K562 (cell line): ENCODE data around the gene ANKS1A. TPM values are rescaled to one million over a fixed set of nuclear protein-coding genes. Genes with fewer than 3 reads are reported as not detected.

Source experiments
- ATAC-seq: fragments of 200-7000 bp; cut with Tn5 transposase; 3 replicates; pipeline ENCODE4 v1.9.1; 2020; ENCODE audit warnings: moderate library complexity
- BruUV-seq: library from RNA; stranded (reverse); fragments of 400-500 nt; replicated peaks from 2 replicates; lab custom pipeline; 2021; lab: Mats Ljungman, UMichigan
- CTCF ChIA-PET: fragments of 300-600 bp; formaldehyde crosslinking; extraction: SDS; loops from one replicate; lab custom pipeline; 2021; ENCODE audit warnings: low intra/inter-chr PET ratio; lab: Yijun Ruan, JAX
- POLR2A ChIA-PET: fragments of 300-600, 350-650 bp; sonication (Branson Sonifier 250); formaldehyde crosslinking; extraction: SDS; loops from one replicate; lab custom pipeline; 2021; ENCODE audit warnings: antibody characterized with exemption, inconsistent platforms; lab: Yijun Ruan, JAX
- DNase-seq, 4 experiments: peaks; one replicate each; pipeline versions ENCODE4 v3.0.0 to v3.0.0-alpha.2; 2011 to 2018; ENCODE audit warnings: low spot score in 3 of 4, mixed read lengths in 3 of 4; ENCODE audit errors: extremely low read depth in 1 of 4
- FAIRE-seq: peaks from 2 replicates; lab custom pipeline; 2011; peaks lifted over from hg19 to GRCh38; lab: Jason Lieb, UNC
- H2AFZ ChIP-seq: 2 replicates; pipeline ENCODE4 v1.6.0; 2011; ENCODE audit warnings: low read depth, low read length, control low read depth, inconsistent platforms
- H3K27ac ChIP-seq: fragments of 200-600 bp; 3 replicates; pipeline ENCODE4 v1.8.0; 2011; ENCODE audit warnings: low read depth, mild to moderate bottlenecking, control low read depth, inconsistent platforms, low read length, moderate library complexity, mixed read lengths; ENCODE audit errors: extremely low read depth
- H3K27me3 ChIP-seq, 2 experiments: fragments of 300-600 bp in 1 of 2; 2 replicates in 1 of 2; 3 replicates in 1 of 2; pipeline versions ENCODE4 v1.6.0 to v1.8.0; 2011; ENCODE audit warnings: inconsistent platforms in 2 of 2, low read length in 2 of 2, mild to moderate bottlenecking in 1 of 2, mixed read lengths in 1 of 2, moderate library complexity in 1 of 2; ENCODE audit not compliant: control insufficient read depth in 2 of 2, insufficient read depth in 2 of 2
- H3K36me3 ChIP-seq: fragments of 300-600 bp; 3 replicates; pipeline ENCODE4 v1.8.0; 2011; ENCODE audit warnings: mild to moderate bottlenecking, low read length, inconsistent platforms; ENCODE audit not compliant: control insufficient read depth, insufficient read depth
- H3K4me1 ChIP-seq, 2 experiments: fragments of 200-600 bp in 1 of 2; replicated peaks in 1 of 2; 2 replicates in 1 of 2; 3 replicates in 1 of 2; pipeline versions ENCODE4 v1.5.1 to v1.8.0; 2011; ENCODE audit warnings: inconsistent platforms in 2 of 2, low read length in 2 of 2, mild to moderate bottlenecking in 1 of 2, mixed read lengths in 1 of 2, moderate library complexity in 1 of 2; ENCODE audit not compliant: control insufficient read depth in 2 of 2, insufficient read depth in 2 of 2
- H3K4me2 ChIP-seq: 2 replicates; pipeline ENCODE4 v1.6.1; 2011; ENCODE audit warnings: low read length, control low read depth, inconsistent platforms, mixed read lengths; ENCODE audit not compliant: insufficient read depth
- H3K4me3 ChIP-seq: fragments of 200-600 bp; sonication (generic), shearing (Covaris generic); 2 replicates; pipeline ENCODE4 v1.5.1; 2016; ENCODE audit warnings: control low read depth, inconsistent platforms
- H3K79me2 ChIP-seq: fragments of 200-600 bp; 3 replicates; pipeline ENCODE4 v1.8.0; 2011; ENCODE audit warnings: low read length, inconsistent platforms; ENCODE audit not compliant: control insufficient read depth, insufficient read depth
- H3K9ac ChIP-seq, 2 experiments: 2 replicates each; pipeline versions ENCODE4 v1.6.0 to v1.6.1; 2011; ENCODE audit warnings: low read depth in 2 of 2, low read length in 2 of 2, control low read depth in 1 of 2, inconsistent platforms in 1 of 2, mild to moderate bottlenecking in 1 of 2, mixed read lengths in 1 of 2; ENCODE audit not compliant: insufficient read depth in 1 of 2
- H3K9me1 ChIP-seq: one replicate; pipeline ENCODE4 v1.6.0; 2011; ENCODE audit warnings: inconsistent platforms, mild to moderate bottlenecking, low read length, moderate library complexity; ENCODE audit not compliant: control insufficient read depth, insufficient read depth
- H3K9me3 ChIP-seq: replicated peaks from 2 replicates; pipeline ENCODE4 v1.5.1; 2011; ENCODE audit warnings: low read depth, low read length, inconsistent platforms; ENCODE audit not compliant: control insufficient read depth, insufficient read depth
- H4K20me1 ChIP-seq: replicated peaks from 2 replicates; pipeline ENCODE4 v1.6.1; 2011; ENCODE audit warnings: low read length, inconsistent platforms, mixed read lengths; ENCODE audit not compliant: control insufficient read depth, insufficient read depth
- AFF1 ChIP-seq, 2 experiments: fragments of 450-650 bp; IDR thresholded peaks; 2 replicates each; pipeline ENCODE4 v1.6.1; 2018; ENCODE audit warnings: mild to moderate bottlenecking in 2 of 2, low read depth in 1 of 2; ENCODE audit not compliant: partially characterized antibody in 2 of 2
- CBFA2T2 ChIP-seq: fragments of 450-650 bp; conservative IDR thresholded peaks from 2 replicates; pipeline ENCODE4 v1.6.1; 2017; ENCODE audit warnings: mild to moderate bottlenecking
- IFI16 ChIP-seq: fragments of 250-450 bp; sonication (Bioruptor Pico); IDR thresholded peaks from 2 replicates; pipeline ENCODE4 v2.1.2; 2022; ENCODE audit warnings: mild to moderate bottlenecking, inconsistent platforms
- PKNOX1 ChIP-seq: fragments of 450-650 bp; IDR thresholded peaks from 2 replicates; pipeline ENCODE4 v1.6.1; 2016
- RBFOX2 ChIP-seq: fragments of 200-400 bp; formaldehyde crosslinking; IDR thresholded peaks from 2 replicates; pipeline ENCODE4 v1.6.1; 2017; ENCODE audit warnings: low read depth, mild to moderate bottlenecking, low read length, moderate library complexity
- RNF2 ChIP-seq: sonication (generic); IDR thresholded peaks from 2 replicates; pipeline ENCODE4 v1.6.1; 2016
- THAP7 ChIP-seq: fragments of 250-450 bp; sonication (Bioruptor Pico); IDR thresholded peaks from 2 replicates; pipeline ENCODE4 v1.5.0; 2021
- ZNF253 ChIP-seq: fragments of 250-450 bp; sonication (Bioruptor Pico); conservative IDR thresholded peaks from 2 replicates; pipeline ENCODE4 v1.6.1; 2021; ENCODE audit warnings: mild to moderate bottlenecking
- ZNF589 ChIP-seq: fragments of 200-800 bp; sonication (Bioruptor generic); IDR thresholded peaks from 2 replicates; pipeline ENCODE4 v1.6.1; 2016; ENCODE audit warnings: low read depth, missing genetic modification characterization, missing compliant biosample characterization
- ZNF699 ChIP-seq: fragments of 250-450 bp; sonication (Bioruptor Pico); IDR thresholded peaks from 2 replicates; pipeline ENCODE4 v1.8.0; 2021; ENCODE audit warnings: mild to moderate bottlenecking, moderate library complexity; ENCODE audit not compliant: insufficient replicate concordance
- WGBS: fragments of 100-300 bp; shearing (Covaris generic); methylation state at CpG from one replicate; pipeline ENCODE4 v1.1.6; 2016; ENCODE audit warnings: low coverage, mixed read lengths; ENCODE audit not compliant: insufficient coverage; ENCODE audit errors: missing lambda C conversion rate; 5-methylcytosine and 5-hydroxymethylcytosine counted together
- in situ Hi-C: fragments of 300-500 bp; cut with MboI; formaldehyde crosslinking; loops from 4 replicates; pipeline ENCODE4 v1.15.0; 2018; ENCODE audit warnings: inconsistent platforms, mixed read lengths
- intact Hi-C: fragments of 100-400 bp; cut with micrococcal nuclease; formaldehyde crosslinking; loops from 2 replicates; pipeline ENCODE4 v1.14.2; 2022
- polyA plus RNA-seq, 8 experiments: library from polyadenylated mRNA; depleted of rRNA in 4 of 8; stranded (reverse) in 5 of 8; unstranded in 3 of 8; fragments of >200 nt; fragmentation: Nextera tagmentation in 2 of 8; fragmentation: Illumina TruSeq in 1 of 8; extraction: Ambion mirVana in 2 of 8; extraction: Trizol in 1 of 8; gene quantifications; 2 replicates each; pipeline versions ENCODE4 v1.2.1 to v1.2.3, GENCODE V29; 2011 to 2014; ENCODE audit warnings: inconsistent platforms in 1 of 8, missing spikeins in 1 of 8
- total RNA-seq, 7 experiments: library from RNA; depleted of rRNA in 6 of 7; stranded (reverse); fragments of >200 nt in 6 of 7; fragmentation: Illumina TruSeq in 2 of 7; extraction: Trizol in 2 of 7; gene quantifications; 2 replicates each; pipeline versions ENCODE4 v1.2.1 to v1.2.3, GENCODE V29; 2011 to 2021; ENCODE audit warnings: low replicate concordance in 1 of 7

The ANKS1A gene
- total and polyA plus RNA-seq, 9 of the 15 experiments (the other 6 are each of a cell fraction or from before 2014, with no cell fraction given), result 1.1 to 13.8 (median 5.3) TPM

- Histone ChIP-seq H3K79me2 (no peaks in the 10 kb centered on the region), H3K27me3 (no peaks in the 10 kb centered on the region), H3K9me1 (no peaks in the 10 kb centered on the region), H3K36me3 (no peaks in the 10 kb centered on the region), H2AFZ (no peak overlapping the region), H3K4me2 (no peak overlapping the region), H3K9me3 (no peaks in the 10 kb centered on the region), H3K4me3 (no peak overlapping the region), H3K9ac (0 out of 4 replicates have a peak overlapping the region, but pooled peaks of 1 of the 2 experiments have one; percentile 47), H4K20me1 (no peaks in the 10 kb centered on the region; the same call in 1 of the 2 replicates), H3K4me1 (no peaks in the 10 kb centered on the region), H3K27ac (no peak overlapping the region)
- in situ Hi-C loops (no loop called here), intact Hi-C loops (no loop called here)
- POLR2A ChIA-PET, result no interaction called here
- no peak for TF ChIP-seq RNF2
- TF ChIP-seq CBFA2T2, result no peak
- TF ChIP-seq RBFOX2, result no peak
- no peak for TF ChIP-seq THAP7 (CRISPR knock-in tag)
- no peak for TF ChIP-seq ZNF699 (CRISPR knock-in tag)
- TF ChIP-seq ZNF589, result no peak
- no peak for TF ChIP-seq AFF1 (IDR thresholded peaks at IDR 0.05; ENCODE audit: low read depth in 1 of 2, partially characterized antibody in 2 of 2)
- no peak for TF ChIP-seq IFI16
- TF ChIP-seq ZNF253, result no peak
- no peak for TF ChIP-seq PKNOX1
- 68% methylated on average over 12 of the region's 12 CpGs for WGBS
- BruUV-seq, result no TSS peak
- FAIRE-seq (no peak), ATAC-seq (no peak), DNase-seq (no peak)
- CTCF ChIA-PET, result no interaction called here
Measured at GRCh38 chr6:35071347-35071994, 182.4 kb downstream of the ANKS1A start.
